H1 (cell line): Measurements from ENCODE around the gene C20orf96. TPM values are rescaled to one million over a fixed set of nuclear protein-coding genes. Genes with fewer than 3 reads are reported as not detected.

Experiments used
- BACH1 ChIP-seq: IDR thresholded peaks from 2 replicates; pipeline ENCODE4 v1.6.1; 2012; ENCODE audit warnings: low read length, improper control_type of control experiment
- BCL11A ChIP-seq, 2 experiments: IDR thresholded peaks; one replicate each; pipeline ENCODE4 v1.6.1; 2011; ENCODE audit warnings: low read depth in 2 of 2, low read length in 2 of 2, mild to moderate bottlenecking in 2 of 2
- CEBPB ChIP-seq: IDR thresholded peaks from 2 replicates; pipeline ENCODE4 v1.6.1; 2012; ENCODE audit warnings: low read depth, low read length
- CHD1 ChIP-seq: IDR thresholded peaks from 2 replicates; pipeline ENCODE4 v1.6.1; 2012; ENCODE audit warnings: low read depth, low read length, improper control_type of control experiment
- FOSL1 ChIP-seq: IDR thresholded peaks from 2 replicates; pipeline ENCODE4 v1.6.1; 2011; ENCODE audit warnings: mild to moderate bottlenecking, low read depth, low read length, moderate library complexity; ENCODE audit not compliant: insufficient read depth
- GTF2F1 ChIP-seq: IDR thresholded peaks from 2 replicates; pipeline ENCODE4 v1.6.1; 2012; ENCODE audit warnings: low read depth, low read length, improper control_type of control experiment, borderline replicate concordance
- NRF1 ChIP-seq: IDR thresholded peaks from 2 replicates; pipeline ENCODE4 v1.6.1; 2011; ENCODE audit warnings: mild to moderate bottlenecking, low read depth, low read length, improper control_type of control experiment
- RXRA ChIP-seq: IDR thresholded peaks from 2 replicates; pipeline ENCODE4 v1.6.1; 2011; ENCODE audit warnings: low read depth, mild to moderate bottlenecking, low read length, moderate library complexity; ENCODE audit not compliant: insufficient read depth
- SAP30 ChIP-seq: fragments of 300-600 bp; sonication (generic); IDR thresholded peaks from 2 replicates; pipeline ENCODE4 v1.7.1; 2012; ENCODE audit warnings: low read length, moderate library complexity, mild to moderate bottlenecking, inconsistent platforms; ENCODE audit not compliant: insufficient read depth, insufficient replicate concordance
- SP2 ChIP-seq: IDR thresholded peaks from 2 replicates; pipeline ENCODE4 v1.6.1; 2012; ENCODE audit warnings: mild to moderate bottlenecking, low read length, inconsistent platforms
- TBP ChIP-seq: IDR thresholded peaks from 2 replicates; pipeline ENCODE4 v1.6.1; 2011; ENCODE audit warnings: low read depth, low read length, improper control_type of control experiment
- TCF12 ChIP-seq: IDR thresholded peaks from 2 replicates; pipeline ENCODE4 v1.6.1; 2011; ENCODE audit warnings: low read depth, mild to moderate bottlenecking, low read length
- polyA plus RNA-seq, 7 experiments: library from polyadenylated mRNA; depleted of rRNA in 3 of 7; stranded (reverse) in 5 of 7; unstranded in 2 of 7; fragments of >200 nt in 5 of 7; fragments of 200-250 nt in 2 of 7; gene quantifications; 1 replicate in 5 of 7; 2 replicates in 1 of 7; 4 replicates in 1 of 7; pipeline versions ENCODE4 v1.2.1 to v1.2.3, GENCODE V29; 2011 to 2013; ENCODE audit warnings: missing spikeins in 2 of 7, mixed read lengths in 2 of 7
- total RNA-seq: library from RNA; stranded (reverse); fragmentation: NEBNext Ultra II Directional; extraction: Animal tissue kit (Norgen Biotek cat#: 25700); gene quantifications from 2 replicates; pipeline ENCODE4 v1.2.1, GENCODE V29; 2021
- TF ChIP-seq, protein P1 (sequence below): fragments of 300-600 bp; sonication (generic); IDR thresholded peaks from 2 replicates; pipeline ENCODE4 v1.7.1; 2012; ENCODE audit warnings: low read length, moderate library complexity, mild to moderate bottlenecking, inconsistent platforms; ENCODE audit not compliant: insufficient replicate concordance

C20orf96 gene
- total and polyA plus RNA-seq, 2 of the 8 experiments (the other 6 are each of a cell fraction or from before 2014, with no cell fraction given): 19.2 to 21.0 TPM

DNA sequence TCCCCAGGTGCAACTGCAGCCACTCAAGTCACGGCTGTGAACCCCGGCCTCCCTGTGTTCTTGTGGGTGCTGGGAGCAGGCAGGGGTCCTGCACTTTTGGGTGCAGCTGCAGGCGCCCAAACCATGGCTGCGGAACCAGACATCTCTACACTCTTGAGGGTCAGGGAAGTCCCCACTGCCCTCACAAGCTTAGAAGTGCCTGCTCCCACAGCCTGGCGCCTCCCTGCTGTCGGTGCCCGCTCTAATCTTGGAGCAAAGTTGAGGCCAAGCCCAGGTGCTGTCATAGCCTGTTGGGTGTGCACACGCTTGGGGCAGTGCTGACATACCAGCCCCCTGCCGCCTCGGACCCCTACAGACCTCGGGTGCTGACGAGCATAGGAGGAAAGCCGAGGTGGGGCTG is 26.8 kb downstream of the C20orf96 start (continued):
- TF ChIP-seq, protein P1, sequence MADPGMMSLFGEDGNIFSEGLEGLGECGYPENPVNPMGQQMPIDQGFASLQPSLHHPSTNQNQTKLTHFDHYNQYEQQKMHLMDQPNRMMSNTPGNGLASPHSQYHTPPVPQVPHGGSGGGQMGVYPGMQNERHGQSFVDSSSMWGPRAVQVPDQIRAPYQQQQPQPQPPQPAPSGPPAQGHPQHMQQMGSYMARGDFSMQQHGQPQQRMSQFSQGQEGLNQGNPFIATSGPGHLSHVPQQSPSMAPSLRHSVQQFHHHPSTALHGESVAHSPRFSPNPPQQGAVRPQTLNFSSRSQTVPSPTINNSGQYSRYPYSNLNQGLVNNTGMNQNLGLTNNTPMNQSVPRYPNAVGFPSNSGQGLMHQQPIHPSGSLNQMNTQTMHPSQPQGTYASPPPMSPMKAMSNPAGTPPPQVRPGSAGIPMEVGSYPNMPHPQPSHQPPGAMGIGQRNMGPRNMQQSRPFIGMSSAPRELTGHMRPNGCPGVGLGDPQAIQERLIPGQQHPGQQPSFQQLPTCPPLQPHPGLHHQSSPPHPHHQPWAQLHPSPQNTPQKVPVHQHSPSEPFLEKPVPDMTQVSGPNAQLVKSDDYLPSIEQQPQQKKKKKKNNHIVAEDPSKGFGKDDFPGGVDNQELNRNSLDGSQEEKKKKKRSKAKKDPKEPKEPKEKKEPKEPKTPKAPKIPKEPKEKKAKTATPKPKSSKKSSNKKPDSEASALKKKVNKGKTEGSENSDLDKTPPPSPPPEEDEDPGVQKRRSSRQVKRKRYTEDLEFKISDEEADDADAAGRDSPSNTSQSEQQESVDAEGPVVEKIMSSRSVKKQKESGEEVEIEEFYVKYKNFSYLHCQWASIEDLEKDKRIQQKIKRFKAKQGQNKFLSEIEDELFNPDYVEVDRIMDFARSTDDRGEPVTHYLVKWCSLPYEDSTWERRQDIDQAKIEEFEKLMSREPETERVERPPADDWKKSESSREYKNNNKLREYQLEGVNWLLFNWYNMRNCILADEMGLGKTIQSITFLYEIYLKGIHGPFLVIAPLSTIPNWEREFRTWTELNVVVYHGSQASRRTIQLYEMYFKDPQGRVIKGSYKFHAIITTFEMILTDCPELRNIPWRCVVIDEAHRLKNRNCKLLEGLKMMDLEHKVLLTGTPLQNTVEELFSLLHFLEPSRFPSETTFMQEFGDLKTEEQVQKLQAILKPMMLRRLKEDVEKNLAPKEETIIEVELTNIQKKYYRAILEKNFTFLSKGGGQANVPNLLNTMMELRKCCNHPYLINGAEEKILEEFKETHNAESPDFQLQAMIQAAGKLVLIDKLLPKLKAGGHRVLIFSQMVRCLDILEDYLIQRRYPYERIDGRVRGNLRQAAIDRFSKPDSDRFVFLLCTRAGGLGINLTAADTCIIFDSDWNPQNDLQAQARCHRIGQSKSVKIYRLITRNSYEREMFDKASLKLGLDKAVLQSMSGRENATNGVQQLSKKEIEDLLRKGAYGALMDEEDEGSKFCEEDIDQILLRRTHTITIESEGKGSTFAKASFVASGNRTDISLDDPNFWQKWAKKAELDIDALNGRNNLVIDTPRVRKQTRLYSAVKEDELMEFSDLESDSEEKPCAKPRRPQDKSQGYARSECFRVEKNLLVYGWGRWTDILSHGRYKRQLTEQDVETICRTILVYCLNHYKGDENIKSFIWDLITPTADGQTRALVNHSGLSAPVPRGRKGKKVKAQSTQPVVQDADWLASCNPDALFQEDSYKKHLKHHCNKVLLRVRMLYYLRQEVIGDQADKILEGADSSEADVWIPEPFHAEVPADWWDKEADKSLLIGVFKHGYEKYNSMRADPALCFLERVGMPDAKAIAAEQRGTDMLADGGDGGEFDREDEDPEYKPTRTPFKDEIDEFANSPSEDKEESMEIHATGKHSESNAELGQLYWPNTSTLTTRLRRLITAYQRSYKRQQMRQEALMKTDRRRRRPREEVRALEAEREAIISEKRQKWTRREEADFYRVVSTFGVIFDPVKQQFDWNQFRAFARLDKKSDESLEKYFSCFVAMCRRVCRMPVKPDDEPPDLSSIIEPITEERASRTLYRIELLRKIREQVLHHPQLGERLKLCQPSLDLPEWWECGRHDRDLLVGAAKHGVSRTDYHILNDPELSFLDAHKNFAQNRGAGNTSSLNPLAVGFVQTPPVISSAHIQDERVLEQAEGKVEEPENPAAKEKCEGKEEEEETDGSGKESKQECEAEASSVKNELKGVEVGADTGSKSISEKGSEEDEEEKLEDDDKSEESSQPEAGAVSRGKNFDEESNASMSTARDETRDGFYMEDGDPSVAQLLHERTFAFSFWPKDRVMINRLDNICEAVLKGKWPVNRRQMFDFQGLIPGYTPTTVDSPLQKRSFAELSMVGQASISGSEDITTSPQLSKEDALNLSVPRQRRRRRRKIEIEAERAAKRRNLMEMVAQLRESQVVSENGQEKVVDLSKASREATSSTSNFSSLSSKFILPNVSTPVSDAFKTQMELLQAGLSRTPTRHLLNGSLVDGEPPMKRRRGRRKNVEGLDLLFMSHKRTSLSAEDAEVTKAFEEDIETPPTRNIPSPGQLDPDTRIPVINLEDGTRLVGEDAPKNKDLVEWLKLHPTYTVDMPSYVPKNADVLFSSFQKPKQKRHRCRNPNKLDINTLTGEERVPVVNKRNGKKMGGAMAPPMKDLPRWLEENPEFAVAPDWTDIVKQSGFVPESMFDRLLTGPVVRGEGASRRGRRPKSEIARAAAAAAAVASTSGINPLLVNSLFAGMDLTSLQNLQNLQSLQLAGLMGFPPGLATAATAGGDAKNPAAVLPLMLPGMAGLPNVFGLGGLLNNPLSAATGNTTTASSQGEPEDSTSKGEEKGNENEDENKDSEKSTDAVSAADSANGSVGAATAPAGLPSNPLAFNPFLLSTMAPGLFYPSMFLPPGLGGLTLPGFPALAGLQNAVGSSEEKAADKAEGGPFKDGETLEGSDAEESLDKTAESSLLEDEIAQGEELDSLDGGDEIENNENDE: no peak
- TF ChIP-seq SP2 (no peak), CEBPB (no peak), TBP (no peak), SAP30 (no peak), FOSL1 (no peak), BCL11A (IDR thresholded peaks at IDR 0.05; ENCODE audit: low read depth in 2 of 2, low read length in 2 of 2) (no peak), NRF1 (no peak), RXRA (no peak), GTF2F1 (no peak), BACH1 (no peak), TCF12 (no peak), CHD1 (no peak)
